ENCODE data around the gene OR2AK2. TPM values are rescaled to one million over a fixed set of nuclear protein-coding genes. Genes with fewer than 3 reads are reported as not detected.

The OR2AK2 gene
- total and polyA plus RNA-seq, 9 of the 15 experiments (the other 6 are each of a cell fraction or from before 2014, with no cell fraction given): 0.10 TPM; not detected in 8

- DNase-seq (ENCODE audit: extremely low read depth in 1 of 4, low spot score in 3 of 4) (no peak), FAIRE-seq (no peak), ATAC-seq (peak; percentile 57; the same call in 2 of the 3 replicates)
- ChIA-PET POLR2A (no interaction called here), CTCF (ENCODE audit: low intra/inter-chr PET ratio) (no interaction called here)
- Histone ChIP-seq H3K4me2 (ENCODE audit: insufficient read depth, low read length) (no peak overlapping the region), H3K4me3 (no peak overlapping the region), H4K20me1 (replicated peaks; ENCODE audit: control insufficient read depth, insufficient read depth, low read length) (no peaks in the 10 kb centered on the region), H2AFZ (ENCODE audit: low read depth, low read length) (no peak overlapping the region), H3K27ac (ENCODE audit: extremely low read depth, low read depth, low read length) (no peak overlapping the region), H3K9ac (ENCODE audit: insufficient read depth in 1 of 2, low read depth in 2 of 2, low read length in 2 of 2) (no peak overlapping the region), H3K9me3 (replicated peaks; ENCODE audit: control insufficient read depth, insufficient read depth, low read depth, low read length) (no peaks in the 10 kb centered on the region), H3K4me1 (replicated peaks in 1 of 2; ENCODE audit: control insufficient read depth in 2 of 2, insufficient read depth in 2 of 2, low read length in 2 of 2) (no peaks in the 10 kb centered on the region), H3K27me3 (ENCODE audit: control insufficient read depth in 2 of 2, insufficient read depth in 2 of 2, low read length in 2 of 2) (no peaks in the 10 kb centered on the region), H3K36me3 (ENCODE audit: control insufficient read depth, insufficient read depth, low read length) (no peaks in the 10 kb centered on the region), H3K79me2 (ENCODE audit: control insufficient read depth, insufficient read depth, low read length) (no peaks in the 10 kb centered on the region), H3K9me1 (ENCODE audit: control insufficient read depth, insufficient read depth, low read length) (no peaks in the 10 kb centered on the region)
- intact Hi-C loops (cut with micrococcal nuclease): no loop called here
- no TSS peak for BruUV-seq (replicated peaks)
- TF ChIP-seq HDGF (IDR thresholded peaks at IDR 0.05): no peak
- no peak for TF ChIP-seq ZNF133 (CRISPR knock-in tag; IDR thresholded peaks at IDR 0.05)
- TF ChIP-seq, protein P1, sequence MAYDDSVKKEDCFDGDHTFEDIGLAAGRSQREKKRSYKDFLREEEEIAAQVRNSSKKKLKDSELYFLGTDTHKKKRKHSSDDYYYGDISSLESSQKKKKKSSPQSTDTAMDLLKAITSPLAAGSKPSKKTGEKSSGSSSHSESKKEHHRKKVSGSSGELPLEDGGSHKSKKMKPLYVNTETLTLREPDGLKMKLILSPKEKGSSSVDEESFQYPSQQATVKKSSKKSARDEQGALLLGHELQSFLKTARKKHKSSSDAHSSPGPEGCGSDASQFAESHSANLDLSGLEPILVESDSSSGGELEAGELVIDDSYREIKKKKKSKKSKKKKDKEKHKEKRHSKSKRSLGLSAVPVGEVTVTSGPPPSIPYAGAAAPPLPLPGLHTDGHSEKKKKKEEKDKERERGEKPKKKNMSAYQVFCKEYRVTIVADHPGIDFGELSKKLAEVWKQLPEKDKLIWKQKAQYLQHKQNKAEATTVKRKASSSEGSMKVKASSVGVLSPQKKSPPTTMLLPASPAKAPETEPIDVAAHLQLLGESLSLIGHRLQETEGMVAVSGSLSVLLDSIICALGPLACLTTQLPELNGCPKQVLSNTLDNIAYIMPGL (CRISPR knock-in tag; IDR thresholded peaks at IDR 0.05): no peak
- TF ChIP-seq EHMT2 (IDR thresholded peaks at IDR 0.05): no peak
- WGBS (ENCODE audit: insufficient coverage, low coverage, missing lambda C conversion rate): 0% methylated on average over 3 of the region's 3 CpGs
- in situ Hi-C loops (cut with MboI): no loop called here
Observed at GRCh38 chr1:247923941-247924340, 41.1 kb upstream of the OR2AK2 start.

DNA sequence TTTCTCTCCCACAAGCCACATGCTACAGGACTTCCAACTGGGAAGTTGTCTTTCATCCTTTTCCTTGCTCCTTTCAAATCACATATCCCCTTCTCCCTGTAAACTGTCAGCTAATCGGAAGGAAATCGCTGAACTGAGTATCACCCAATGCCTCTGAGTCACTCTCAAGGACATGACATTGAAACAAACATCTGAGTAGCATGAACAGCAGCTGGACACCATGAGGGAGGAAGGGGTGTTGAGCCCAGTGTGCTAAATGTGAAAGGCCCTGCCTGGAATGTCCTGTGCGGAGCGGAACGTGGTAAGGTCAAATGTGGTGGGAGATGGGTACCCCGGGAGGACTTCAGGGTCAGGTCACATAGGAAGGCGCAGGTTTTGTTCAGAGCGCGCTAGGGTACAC is 40.2 kb upstream of the OR2AK2 start, which contains the start of gene OR2AJ1:
TSS of gene OR2AJ1 (plus strand) at position 22 of the 400 bp plus-strand sequence. CDS start 8,880 bp downstream, outside the sequence.
- POLR2A ChIA-PET: no interaction called here
- Histone ChIP-seq H3K4me3 (no peak within 1 kb of the TSS), H2AFZ (ENCODE audit: low read depth, low read length) (peak within 1 kb of the TSS; percentile 29; the same call in 1 of the 2 replicates), H3K36me3 (ENCODE audit: control insufficient read depth, insufficient read depth, low read length) (no peaks in the 10 kb centered on the region), H3K27ac (ENCODE audit: extremely low read depth, low read depth, low read length) (no peak within 1 kb of the TSS), H4K20me1 (replicated peaks; ENCODE audit: control insufficient read depth, insufficient read depth, low read length) (no peaks in the 10 kb centered on the region), H3K4me1 (replicated peaks in 1 of 2; ENCODE audit: control insufficient read depth in 2 of 2, insufficient read depth in 2 of 2, low read length in 2 of 2) (no peaks in the 10 kb centered on the region), H3K9me1 (ENCODE audit: control insufficient read depth, insufficient read depth, low read length) (no peaks in the 10 kb centered on the region), H3K27me3 (ENCODE audit: control insufficient read depth in 2 of 2, insufficient read depth in 2 of 2, low read length in 2 of 2) (no peaks in the 10 kb centered on the region), H3K79me2 (ENCODE audit: control insufficient read depth, insufficient read depth, low read length) (no peaks in the 10 kb centered on the region), H3K9ac (ENCODE audit: insufficient read depth in 1 of 2, low read depth in 2 of 2, low read length in 2 of 2) (no peak within 1 kb of the TSS), H3K4me2 (ENCODE audit: insufficient read depth, low read length) (no peak within 1 kb of the TSS; the same call in 1 of the 2 replicates), H3K9me3 (replicated peaks; ENCODE audit: control insufficient read depth, insufficient read depth, low read depth, low read length) (no peaks in the 10 kb centered on the region)
- TF ChIP-seq HNRNPL (IDR thresholded peaks at IDR 0.05; ENCODE audit: low read depth, low read length): no peak
- no peak for TF ChIP-seq ZNF3 (CRISPR knock-in tag; IDR thresholded peaks at IDR 0.05)
- 0 out of 2 replicates have a peak, but pooled peaks have one; percentile 30 for TF ChIP-seq ESRRA (IDR thresholded peaks at IDR 0.05; ENCODE audit: borderline replicate concordance, low read depth)
- peak; percentile 34; the same call in 1 of the 2 replicates for TF ChIP-seq FOSL1 (tag; conservative IDR thresholded peaks at IDR 0.05)
- no peak for TF ChIP-seq JUND (IDR thresholded peaks at IDR 0.05; ENCODE audit: borderline replicate concordance, low read depth, low read length)
- peak; percentile 31; the same call in 1 of the 3 replicates for TF ChIP-seq JUND (tag; IDR thresholded peaks at IDR 0.05; ENCODE audit: borderline replicate concordance, low read depth, low read length)
- no peak for TF ChIP-seq LCOR (CRISPR knock-in tag; IDR thresholded peaks at IDR 0.05)
- TF ChIP-seq, protein P2, sequence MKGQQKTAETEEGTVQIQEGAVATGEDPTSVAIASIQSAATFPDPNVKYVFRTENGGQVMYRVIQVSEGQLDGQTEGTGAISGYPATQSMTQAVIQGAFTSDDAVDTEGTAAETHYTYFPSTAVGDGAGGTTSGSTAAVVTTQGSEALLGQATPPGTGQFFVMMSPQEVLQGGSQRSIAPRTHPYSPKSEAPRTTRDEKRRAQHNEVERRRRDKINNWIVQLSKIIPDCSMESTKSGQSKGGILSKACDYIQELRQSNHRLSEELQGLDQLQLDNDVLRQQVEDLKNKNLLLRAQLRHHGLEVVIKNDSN (CRISPR knock-in tag; IDR thresholded peaks at IDR 0.05): no peak
- no peak for DNase-seq (ENCODE audit: extremely low read depth in 1 of 4, low spot score in 3 of 4)
- intact Hi-C loops (cut with micrococcal nuclease): no loop called here
- peak; percentile 63 for ATAC-seq
- CTCF ChIA-PET (ENCODE audit: low intra/inter-chr PET ratio): no interaction called here
- BruUV-seq (replicated peaks): no TSS peak
- in situ Hi-C loops (cut with MboI): no loop called here
- WGBS (ENCODE audit: insufficient coverage, low coverage, missing lambda C conversion rate): 11% methylated on average over 9 of the region's 9 CpGs
- FAIRE-seq: no peak

Data from K562 (cell line).